Measurements from ENCODE around the gene VWF.

DNA sequence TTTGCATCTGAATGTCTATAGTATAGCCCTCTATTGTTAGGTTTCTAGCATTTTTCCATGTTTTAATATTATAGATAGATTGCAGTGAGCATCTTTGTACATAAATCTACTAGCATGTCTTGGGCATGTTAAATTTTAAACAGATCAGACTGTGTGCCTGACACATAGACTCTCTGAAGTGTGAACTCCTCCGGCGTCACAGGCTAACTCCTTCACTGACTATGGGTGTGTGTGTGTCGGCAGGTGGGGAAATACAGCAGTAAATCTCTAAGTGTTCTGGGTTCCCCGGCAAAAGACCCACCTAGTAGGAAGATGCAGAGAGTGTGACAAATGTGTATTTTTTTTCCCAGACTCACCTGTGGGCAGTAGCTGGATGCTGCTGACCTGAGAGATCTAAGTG lies 2.3 kb downstream of the VWF start:
- no peak for TF ChIP-seq CTCF (conservative IDR thresholded peaks at IDR 0.05)
- no peak for TF ChIP-seq EZH2 (IDR thresholded peaks at IDR 0.05; ENCODE audit: low read depth)

Data from PC-9 (cell line).